DMS53 treated with DMSO at 0.1 percent for 48 hours (cell line): Measurements from ENCODE around the gene MACF1.
"Not testable (repeated sequence)": the region's sequence is repeated elsewhere in the genome, so short reads cannot be mapped to it uniquely, and the experiment has no call there.

Experiments used
- DNase-seq: peaks from one replicate; lab custom pipeline; 2025; ENCODE audit not compliant: unreplicated experiment; lab: John Stamatoyannopoulos, UW

Gene MACF1

DNA sequence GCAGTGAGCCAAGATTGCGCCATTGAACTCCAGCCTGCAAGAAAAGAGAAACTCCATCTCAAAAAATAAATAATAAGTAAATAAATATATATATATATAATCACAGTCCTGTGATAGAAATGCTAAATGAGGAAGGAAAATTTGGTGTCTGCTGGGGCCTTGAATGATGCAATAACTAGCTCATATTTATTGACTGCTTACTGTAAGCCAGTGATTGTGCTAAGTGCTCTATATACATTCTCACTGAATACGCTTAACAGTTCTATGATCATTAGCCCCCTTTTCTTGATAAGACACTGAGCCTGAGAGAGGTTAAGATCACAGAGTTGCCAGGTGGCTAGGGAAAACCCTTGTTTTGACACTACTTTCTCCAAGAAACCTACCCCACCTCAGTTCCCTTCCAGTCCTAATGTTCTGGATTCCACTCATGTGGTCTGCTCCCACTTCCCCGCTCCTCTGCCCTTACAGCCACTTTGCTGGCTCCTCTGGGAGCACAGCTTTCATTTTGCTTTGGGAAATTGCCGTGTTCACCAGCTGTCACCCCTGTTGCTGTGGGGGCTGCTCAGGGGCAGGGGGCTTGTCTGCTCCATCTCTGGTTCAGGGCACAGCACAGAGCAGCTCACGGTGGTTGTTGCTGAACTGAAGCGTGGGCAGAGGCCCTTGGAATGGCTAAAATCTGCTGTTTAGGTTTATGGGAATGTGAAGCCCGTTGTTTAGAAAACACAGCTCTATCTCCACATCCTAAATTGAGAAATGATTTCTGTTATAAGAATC, 284.5 kb downstream of the MACF1 start:
- DNase-seq = no peak

DNA sequence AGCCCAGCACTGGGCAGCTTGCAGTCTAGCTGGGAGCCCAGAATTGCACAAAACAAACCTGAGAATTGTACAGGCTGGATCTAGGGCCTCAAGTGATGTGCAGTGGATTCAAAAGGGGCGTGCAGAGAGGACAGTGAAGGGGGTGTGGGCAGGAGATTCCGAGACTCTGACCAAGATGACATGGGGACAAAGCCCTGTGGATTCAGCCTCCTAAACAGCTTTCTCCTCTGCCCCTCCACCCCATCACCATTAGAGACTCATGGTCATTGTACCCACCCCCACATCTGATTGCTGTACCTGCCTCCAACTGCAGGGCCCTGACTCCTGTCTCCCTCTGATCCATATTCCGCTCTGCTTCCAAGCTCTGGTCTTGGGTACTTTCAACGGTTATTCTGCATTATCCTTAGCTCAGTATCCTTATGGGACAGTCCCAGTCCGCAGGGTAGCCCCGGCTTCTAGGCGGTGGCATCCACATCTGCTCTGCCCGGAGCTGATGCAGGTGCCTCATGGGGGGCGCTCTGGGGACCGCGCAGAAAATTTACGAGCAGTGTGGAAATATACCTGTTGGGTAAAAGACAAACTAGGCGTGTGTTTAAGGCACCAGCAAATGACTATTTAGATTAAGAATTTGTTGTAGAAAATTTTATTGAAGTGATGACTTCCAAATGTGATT, 285.2 kb downstream of the MACF1 start:
- DNase-seq = no peak

DNA sequence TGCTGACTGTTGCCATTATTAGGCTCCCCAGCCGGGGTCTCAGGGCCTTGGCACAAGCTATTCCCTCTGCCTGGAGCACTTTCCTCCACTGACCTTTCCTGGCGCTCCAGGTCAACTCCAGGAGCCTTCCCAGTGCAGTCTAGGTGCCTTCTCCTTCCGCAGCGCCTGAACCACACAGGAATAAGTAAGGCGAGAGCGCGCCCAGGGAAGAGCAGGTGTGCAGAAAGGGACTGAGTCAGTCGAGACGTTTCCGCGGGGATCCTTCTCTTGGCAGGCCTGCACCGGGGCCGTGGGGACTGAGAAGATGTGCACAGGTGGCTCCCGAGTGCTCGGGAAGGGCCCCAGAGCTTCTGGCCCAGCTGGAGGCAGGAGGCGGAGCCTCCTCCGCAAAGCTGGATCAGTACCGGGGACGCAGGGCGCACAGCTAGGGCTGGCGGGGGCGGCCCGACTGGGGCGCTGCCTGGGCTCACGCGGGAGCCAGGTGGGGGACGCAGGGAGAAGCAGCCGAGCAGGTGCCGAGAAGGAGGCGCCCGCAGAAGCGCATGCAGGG, 286.2 kb downstream of the MACF1 start:
- peak; percentile 63 for DNase-seq

DNA sequence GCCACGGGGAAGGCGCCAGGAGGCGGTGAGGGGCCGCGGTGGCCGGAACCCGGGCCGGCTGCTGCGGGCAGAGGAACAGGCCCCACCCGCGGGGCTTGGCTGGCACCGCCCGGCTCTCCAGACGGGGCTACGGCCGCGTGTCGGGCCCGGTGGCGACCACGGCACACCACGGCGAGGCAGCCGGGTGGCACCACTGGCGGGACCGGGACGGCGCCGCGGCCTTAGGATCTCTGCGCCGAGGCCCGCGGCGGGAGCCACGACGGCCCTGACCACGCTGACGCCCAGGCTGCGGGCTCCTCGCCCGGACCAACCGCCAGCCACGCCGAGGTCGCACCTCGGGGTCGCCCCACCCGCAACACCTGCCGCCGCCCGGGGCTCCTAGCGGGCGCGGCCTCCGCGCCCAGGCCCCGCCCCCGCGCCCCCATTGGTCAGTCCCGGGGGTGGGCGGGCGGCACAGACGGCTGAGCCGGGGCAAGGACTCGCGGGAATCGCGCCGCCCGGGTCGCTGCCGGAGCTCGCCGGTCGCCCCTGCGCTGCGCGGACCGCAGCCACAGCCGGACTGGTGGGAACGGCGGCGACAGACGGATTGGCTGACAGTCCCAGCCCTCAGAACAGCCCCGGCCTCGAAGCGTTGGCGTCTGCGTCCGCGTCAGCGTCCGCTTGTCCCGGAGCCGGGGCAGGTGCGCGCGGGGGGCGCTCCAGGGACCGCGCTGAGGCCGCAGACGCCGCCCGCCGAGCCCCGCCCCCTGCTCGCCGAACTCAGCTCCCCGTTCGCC, 286.8 kb downstream of the MACF1 start, which contains the start of gene BMP8A:
Gene BMP8A (plus strand): TSS at position 491 of the 776 bp plus-strand sequence. CDS start 356 bp downstream, outside the sequence.
- DNase-seq = peak; percentile 75

DNA sequence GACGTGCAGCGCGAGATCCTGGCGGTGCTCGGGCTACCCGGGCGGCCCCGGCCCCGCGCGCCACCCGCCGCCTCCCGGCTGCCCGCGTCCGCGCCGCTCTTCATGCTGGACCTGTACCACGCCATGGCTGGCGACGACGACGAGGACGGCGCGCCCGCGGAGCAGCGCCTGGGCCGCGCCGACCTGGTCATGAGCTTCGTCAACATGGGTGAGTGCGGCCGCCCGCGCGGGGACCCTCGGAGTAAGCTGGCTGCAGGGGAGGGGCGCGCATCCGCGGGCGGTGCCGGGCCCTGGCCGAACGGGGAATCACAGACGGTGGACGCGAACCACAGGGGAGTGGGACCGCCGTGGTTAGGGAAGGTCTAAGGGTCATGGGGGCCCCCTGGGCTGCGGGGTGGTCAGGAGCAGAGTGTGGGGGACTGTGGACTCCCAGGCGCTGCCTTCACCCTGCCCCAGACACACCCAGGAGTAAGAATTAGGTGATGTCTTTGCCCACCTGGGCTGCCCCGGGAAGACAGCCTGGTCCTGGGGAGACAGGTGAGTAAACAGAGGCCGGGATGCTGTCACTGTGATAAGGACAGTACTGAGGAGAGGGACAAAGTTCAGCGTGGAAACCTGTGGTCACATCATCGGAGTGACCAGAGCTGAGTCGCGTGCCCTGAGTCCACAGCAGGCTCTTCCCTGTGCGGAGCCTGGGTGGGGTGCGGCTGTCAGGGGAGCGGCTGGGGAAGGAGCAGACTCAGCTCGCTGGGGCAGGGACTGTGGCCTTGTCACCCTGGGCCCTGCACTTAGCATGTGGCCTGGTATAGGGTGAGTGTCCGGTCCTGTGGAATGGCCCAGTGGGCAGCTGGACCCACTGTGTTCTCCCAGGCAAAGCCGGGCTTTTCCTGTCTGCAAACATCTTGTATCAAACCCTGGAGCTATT, 287.9 kb downstream of the MACF1 start:
- not testable (repeated sequence) for DNase-seq

DNA sequence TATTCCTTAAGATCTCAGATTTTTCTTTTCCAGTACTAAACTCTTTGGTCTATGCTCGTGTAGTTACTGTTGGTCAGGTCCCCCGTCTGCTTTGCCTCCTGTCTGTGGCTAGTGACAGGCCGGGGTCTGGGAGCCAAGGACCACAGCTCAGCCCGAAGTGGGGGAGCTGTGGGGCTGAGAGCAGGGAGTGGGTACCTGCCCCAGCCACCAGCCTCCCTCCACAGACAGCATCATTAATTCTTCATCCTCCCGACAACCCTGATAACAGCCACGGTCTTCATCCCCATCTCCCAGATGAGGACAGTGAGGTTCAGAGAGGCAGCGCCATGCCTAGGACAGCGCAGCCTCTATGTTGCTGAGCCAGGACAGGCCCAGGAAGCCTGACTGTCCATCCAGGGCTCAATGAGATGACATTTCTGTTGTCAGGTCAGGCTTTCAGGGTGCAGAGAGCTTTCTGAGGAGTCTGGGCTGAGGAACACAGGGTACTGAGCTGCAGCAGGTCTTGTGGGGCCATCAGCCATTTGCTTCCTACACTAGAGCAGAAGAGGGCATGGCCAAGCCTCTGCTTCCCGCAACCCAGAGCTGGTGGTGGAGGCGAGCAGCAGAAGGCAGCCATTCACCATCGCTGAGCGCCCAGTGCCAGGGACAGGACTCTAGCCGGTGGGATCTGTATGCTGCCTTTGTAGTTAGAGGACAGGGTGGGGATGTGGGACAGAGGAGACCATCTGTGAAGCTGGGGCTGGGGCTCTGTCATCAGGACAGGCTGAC, 288.7 kb downstream of the MACF1 start:
- DNase-seq = not testable (repeated sequence)

DNA sequence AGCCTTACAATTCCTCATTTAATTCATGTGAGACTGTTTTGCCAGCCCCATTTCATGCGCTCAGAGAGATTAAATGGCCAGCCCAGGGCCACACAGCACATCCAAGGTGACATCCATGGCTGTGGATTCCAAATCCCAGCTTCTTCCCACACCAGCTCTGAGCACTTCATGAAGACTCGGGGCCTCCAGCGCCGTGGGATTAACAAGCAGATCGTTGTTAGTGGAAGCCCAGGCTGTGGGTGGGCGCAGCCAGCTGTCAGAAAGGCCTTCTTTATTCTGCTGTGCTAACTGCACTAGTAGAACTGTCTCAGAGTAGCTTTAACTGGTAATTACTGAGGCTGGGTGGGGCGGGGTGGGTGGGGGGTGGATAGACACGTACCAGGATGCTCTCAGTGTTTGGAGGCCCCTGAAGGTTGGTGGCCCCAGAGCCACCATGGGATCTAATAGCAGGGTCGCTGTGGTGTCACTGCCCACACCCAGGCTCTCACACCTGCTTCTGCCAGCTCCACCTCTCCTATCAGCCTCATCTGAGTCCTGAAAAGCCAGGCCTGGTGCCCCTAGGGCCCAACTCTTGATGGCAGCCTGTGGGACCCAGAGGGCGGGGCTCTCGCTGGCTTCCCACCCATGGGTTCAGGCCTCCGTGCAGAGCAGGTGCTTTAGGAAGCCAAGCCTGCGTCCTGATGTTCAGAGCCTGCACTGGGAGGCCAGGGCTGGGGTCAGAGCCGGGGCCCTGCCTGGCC, 290.3 kb downstream of the MACF1 start:
- DNase-seq = no peak

DNA sequence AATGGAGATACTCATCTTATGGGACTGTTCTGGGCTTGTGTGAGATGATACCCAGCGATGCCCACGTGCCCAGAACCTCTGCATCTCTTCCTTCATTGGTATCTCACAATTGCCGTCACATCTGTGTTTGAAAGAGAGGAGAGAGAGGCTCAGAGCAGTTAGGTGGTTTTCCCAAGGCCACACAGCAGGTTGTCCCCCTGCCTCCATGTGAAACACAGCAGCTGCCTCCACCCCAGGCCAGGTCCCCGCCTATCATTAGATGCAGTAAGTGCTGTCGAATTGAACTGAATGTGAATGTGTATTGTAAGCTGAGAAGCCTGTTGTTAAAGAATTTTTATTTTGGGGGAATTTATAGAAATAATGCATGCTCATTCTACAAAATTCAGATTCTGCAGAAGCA, 292.0 kb downstream of the MACF1 start:
- DNase-seq = not testable (repeated sequence)

DNA sequence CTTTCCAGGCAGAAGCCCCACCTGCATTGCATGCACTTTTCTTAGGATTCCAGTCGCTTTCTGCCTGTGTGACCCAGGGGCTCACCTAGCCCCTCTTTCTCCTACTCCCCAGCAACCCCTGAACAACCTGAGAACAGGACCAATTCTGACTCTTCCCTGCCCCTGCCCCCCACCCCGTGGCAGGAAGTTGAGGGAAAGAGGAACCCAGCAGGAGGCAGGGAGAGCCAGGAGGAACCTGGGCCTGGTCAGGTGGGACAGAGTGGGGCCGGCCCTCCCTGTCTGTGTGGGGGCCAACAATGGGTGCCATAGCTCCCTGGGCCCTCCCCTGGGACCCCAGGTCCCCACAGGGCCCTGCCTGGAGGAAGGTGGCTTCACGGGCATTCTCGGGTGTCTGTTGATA, 293.1 kb downstream of the MACF1 start:
- no peak for DNase-seq

DNA sequence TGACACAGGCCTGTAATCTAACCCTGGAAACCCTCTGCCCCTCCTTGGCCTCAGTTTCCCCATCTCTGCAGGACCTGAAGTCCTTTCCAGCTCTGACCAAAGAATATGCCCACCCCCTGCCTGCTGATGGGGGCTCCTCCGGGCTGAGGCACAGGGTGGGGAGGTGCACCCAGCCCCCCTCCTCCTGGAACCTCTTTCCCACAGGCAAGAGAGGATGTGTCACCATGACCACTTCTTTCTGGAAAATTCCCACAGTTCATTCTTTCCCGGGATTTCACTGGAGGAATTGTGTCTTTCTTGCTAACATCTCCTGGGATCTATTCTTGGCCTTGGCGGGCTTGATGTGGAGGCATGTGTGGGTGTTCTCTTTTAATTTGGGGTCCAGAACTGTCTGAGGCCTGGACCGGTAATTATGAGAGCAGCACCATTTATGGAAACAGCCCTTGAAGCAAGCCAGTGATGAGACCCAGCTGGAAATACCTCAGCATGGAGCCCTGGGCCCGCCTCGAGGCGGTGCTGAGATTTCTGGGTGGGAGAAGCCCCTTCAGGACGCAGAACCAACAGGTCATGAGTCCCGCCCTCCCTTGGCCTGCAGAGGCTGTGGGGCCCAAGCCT, 293.7 kb downstream of the MACF1 start:
- not testable (repeated sequence) for DNase-seq

DNA sequence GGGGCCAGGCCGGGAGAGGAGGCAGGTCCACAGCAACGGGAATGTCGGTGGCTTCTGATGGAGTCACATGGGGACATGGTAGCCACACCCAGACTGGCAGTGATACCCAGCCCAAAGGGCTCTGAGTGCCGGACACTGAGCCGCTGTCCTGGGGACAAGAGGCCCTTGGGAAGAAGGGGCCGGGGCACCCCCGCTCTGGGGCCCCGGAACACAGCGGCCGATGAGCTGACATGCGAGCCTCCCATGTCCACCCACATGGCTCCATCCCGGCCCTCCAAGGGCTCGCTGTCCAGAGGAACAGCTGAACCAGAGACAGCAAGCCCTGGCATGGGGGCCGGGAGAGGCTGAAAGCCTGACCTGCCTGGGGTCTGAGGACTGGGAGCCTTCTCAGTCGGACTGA, 294.3 kb downstream of the MACF1 start:
- not testable (repeated sequence) for DNase-seq

DNA sequence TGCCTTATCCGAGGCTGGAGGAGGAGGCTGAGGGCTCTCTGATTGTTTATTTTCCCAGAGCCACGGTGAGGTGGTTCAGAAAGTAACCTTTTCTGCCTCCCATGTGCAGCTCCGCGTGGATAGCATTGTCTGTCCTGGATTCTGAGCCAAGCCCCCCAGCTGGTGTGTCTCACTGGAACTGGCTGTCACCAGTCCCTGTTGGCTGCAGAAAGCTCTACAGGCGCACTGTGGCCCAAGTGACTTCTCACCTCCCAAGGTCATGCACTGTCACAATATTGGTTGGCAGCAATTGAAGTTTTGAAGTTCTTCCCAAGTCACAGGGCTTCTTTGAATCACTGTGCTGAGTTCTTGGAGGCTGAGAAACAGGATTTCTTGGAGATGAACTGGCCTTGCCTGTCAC, 295.2 kb downstream of the MACF1 start:
- no peak for DNase-seq

DNA sequence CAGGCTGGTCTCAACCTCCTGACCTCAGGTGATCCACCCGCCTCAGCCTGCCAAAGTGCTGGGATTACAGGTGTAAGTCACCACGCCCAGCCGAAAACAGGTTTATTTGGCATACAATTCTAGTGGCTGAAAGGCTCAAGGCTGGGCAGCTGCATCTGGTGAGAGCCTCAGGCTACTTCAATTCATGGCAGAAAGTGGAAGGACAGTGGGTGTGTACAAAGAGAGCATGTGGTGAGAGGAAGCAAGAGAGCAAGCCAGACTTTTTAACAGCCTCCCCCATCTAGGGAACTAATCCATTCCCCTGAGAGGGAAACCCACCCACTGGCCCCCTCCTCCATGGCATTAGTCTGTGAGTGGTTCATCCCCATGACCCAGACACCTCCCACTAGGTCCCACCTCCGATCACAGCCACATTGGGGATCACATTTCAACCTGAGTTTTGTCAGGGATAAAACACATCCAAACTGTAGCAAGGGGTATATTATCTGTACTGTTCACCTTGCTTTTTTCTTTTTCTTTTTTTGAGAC, 296.4 kb downstream of the MACF1 start:
- no peak for DNase-seq

DNA sequence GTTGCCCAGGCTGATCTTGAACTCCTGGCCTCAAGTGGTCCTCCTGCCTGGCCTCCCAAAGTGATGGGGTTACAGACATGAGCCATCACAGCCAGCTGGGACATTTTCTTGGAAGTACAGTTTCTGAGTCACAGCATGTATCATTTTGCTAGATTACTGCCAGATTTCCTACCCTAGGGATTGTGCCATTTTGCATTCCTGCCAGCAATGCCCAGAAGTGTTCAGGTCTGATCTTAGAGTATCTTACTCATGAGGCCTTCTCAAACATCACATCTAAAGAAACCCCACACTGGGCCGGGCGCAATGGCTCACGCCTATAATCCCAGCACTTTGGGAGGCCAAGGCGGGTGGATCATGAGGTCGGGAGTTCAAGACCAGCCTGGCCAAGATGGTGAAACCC, 297.2 kb downstream of the MACF1 start:
- DNase-seq = no peak

DNA sequence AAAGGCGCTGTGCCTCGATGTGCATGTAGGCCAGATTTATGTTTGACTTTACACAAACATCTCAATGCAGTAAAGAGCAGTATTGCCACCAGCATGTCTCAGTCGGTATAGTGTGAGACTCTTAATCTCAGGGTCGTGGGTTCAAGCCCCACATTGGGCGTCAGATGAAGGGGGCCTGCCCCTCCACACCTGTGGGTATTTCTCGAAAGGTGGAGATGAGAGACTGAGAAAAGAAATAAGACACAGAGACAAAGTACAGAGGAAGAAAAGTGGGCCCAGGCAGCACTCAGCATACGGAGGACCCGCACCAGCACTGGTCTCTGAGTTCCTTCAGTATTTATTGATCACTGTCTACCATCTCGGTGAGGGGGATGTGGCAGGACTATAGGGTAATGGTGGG, 299.9 kb downstream of the MACF1 start:
- not testable (repeated sequence) for DNase-seq

DNA sequence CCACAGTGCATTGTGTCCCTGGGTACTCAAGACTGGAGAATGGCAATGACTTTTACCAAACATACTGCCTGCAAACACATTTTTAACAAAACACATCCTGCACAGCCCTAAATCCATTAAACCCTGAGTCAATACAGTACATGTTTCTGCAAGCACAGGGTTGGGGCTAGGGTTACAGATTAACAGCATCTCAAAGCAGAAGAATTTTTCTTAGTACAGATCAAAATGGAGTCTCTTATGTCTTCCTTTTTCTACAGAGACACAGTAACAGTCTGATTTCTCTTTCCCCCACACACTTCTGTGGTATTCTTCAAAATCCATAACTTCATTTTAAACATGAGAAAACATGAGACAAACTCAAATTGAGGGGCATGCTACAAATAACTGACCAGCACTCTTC, 300.8 kb downstream of the MACF1 start:
- no peak for DNase-seq

DNA sequence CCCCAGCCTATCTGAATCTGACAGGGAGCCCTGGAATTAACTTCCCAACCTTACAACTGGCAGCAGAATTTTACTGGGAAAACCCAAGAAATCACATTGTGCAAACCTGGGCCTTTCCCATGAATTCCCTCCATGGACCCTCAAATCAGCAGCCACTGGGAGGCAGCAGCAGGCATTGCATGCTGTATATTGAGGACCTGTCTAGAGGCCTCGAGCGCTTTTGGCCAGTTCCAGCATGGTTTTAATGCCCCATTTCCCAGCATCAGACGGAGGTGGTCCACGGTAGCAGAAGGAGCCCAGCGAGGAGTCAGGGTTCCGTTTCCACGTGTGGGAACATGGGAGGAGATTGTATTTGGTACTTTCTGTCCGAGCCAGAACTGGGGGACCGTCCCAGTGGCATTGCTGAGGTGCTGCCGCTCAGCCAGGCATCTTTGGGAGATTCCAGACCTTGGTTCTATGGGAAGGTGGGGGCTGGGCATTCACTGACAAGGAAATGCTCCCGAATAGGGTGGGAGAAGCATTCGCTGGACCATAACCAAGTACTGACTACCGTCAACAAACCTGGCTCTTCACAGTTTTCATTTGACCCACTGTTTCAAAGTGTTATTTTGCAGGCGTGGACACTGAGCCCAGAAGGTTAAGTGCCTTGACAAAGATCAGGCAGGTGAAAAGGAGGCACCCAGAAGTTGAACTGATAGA, 302.9 kb downstream of the MACF1 start:
- DNase-seq = peak; percentile 81

DNA sequence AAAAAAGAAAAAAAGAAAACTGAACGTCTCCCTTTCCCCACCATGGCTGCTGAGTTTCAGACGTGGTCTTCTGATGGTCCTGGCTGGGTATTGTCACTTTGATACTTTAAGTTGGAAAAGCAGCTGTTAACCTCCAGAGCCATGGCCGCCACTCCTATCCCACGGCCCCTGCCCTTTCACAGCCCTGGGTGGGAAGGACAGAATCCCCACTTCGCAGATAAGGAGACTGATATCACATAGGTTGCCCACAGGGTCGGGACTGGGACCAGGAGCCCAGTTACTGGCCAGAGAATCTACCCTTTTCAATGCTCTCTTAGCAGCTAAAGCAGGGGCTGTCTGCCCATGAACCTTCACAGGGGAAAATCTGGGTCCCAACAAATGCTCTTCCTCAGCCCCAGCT, 303.8 kb downstream of the MACF1 start:
- no peak for DNase-seq
